Measurements from ENCODE around the gene SMYD2. TPM values are rescaled to one million over a fixed set of nuclear protein-coding genes. Genes with fewer than 3 reads are reported as not detected.

The SMYD2 gene
- total RNA-seq, 1 donor from 2014 or later, result 35.5 TPM

DNA sequence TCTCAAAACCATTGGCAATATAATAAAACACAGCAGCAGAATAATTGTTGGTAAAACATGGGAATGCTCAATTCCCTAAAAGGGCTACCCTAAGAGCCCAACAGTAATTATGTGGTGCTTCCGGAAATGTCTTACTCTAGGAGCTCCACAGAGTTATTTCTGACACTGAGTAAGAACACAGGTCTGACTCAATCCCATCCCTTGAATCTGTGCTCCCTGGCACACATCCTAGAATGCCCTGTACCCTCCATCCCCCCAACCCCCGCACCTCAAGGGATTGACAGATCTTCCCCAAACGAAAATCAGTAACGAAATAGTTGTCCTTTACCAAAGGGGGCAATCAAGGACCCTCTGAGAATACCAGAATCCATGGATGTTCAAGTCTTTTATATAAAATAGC lies 71.9 kb downstream of the SMYD2 start:
- TF ChIP-seq CTCF (conservative IDR thresholded peaks at IDR 0.05), result no peak
- no peak overlapping the region for H3K27ac Mint-ChIP-seq
- peaks cover 29% of the 10 kb centered on the region for H3K36me3 Mint-ChIP-seq
- H3K4me3 Mint-ChIP-seq, result no peak overlapping the region
- DNase-seq (ENCODE audit: extremely low spot score, unreplicated experiment), result no peak
- H3K9me3 Mint-ChIP-seq, result no peaks in the 10 kb centered on the region
- no peaks in the 10 kb centered on the region for H3K27me3 Mint-ChIP-seq
- H3K4me1 Mint-ChIP-seq (ENCODE audit: unreplicated experiment), result peaks cover 7% of the 10 kb centered on the region

DNA sequence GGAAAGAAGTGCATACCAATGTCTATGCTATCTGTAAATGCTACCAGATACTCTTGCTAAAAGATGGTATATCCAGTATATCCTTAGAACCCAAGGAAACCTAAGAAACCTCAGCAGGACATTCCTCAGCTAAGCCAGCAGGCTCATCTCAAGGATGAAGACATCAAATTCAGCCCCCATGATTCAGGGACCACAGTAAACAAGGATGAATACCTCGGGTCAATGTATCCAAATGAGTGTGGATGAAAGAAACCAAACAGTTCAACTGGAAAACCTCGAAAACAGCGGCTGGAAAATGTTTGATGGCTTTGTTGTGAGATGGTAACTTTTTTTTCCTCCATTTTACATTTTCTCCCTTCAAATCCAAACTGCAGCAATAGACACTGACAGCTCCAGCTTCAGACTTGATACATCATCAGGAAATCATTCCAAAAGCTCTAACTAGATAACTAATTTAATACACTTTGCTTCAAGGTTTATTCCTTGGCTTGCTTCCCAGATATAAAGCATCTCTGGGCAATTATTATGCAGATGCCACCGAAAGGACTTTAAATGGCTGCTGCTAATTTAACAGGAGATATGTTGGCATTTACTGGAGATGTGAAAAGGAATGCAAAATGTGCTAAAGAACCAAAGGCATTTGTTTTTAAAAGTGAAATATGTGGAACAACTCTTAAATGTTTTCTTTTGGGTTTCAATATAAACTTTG lies 73.6 kb downstream of the SMYD2 start:
- H3K4me3 Mint-ChIP-seq, result no peak overlapping the region
- H3K4me1 Mint-ChIP-seq (ENCODE audit: unreplicated experiment), result peaks cover 7% of the 10 kb centered on the region
- no peak for TF ChIP-seq CTCF (conservative IDR thresholded peaks at IDR 0.05)
- no peaks in the 10 kb centered on the region for H3K9me3 Mint-ChIP-seq
- no peaks in the 10 kb centered on the region for H3K27me3 Mint-ChIP-seq
- no peak overlapping the region for H3K27ac Mint-ChIP-seq
- no peak for DNase-seq (ENCODE audit: extremely low spot score, unreplicated experiment)
- peaks cover 28% of the 10 kb centered on the region for H3K36me3 Mint-ChIP-seq

GRCh38 chr1:214360116-214360515 lies 79.2 kb downstream of the SMYD2 start:
- Mint-ChIP-seq H3K4me3 (no peak overlapping the region), H3K27me3 (no peaks in the 10 kb centered on the region), H3K9me3 (no peaks in the 10 kb centered on the region), H3K27ac (no peak overlapping the region), H3K4me1 (ENCODE audit: unreplicated experiment) (no peaks in the 10 kb centered on the region), H3K36me3 (peaks cover 45% of the 10 kb centered on the region)
- DNase-seq (ENCODE audit: extremely low spot score, unreplicated experiment), result no peak
- no peak for TF ChIP-seq CTCF (conservative IDR thresholded peaks at IDR 0.05)

DNA sequence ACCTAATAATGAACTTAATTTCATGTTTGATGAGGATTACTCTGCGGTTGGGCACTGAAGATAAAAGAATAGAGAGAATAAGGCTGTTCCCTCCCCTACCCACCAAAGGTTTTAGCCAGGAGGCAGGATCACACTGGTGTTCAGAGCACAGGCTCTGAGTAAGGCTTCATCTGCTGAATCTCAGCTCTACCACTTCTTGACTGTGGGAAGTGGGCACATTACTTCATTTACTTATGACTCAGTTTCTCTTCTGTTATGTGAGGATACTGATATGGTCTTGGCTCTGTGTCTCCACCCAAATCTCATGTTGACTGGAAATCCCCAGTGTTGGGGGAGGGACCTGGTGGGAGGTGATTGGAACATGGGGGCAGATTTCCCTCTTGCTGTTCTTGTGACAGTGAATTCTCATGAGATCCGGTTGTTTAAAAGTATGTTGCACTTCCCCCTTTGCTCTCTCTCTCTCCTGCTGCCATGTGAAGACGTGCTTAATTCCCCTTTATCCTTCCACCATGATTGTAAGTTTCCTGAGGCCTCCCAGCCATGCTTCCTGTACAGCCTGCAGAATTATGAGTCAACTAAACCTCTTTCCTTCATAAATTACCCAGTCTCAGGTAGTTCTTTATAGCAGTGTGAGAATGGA lies 79.7 kb downstream of the SMYD2 start:
- TF ChIP-seq CTCF (conservative IDR thresholded peaks at IDR 0.05), result no peak
- H3K36me3 Mint-ChIP-seq, result peaks cover 40% of the 10 kb centered on the region
- H3K9me3 Mint-ChIP-seq, result no peaks in the 10 kb centered on the region
- H3K4me1 Mint-ChIP-seq (ENCODE audit: unreplicated experiment), result no peaks in the 10 kb centered on the region
- no peak for DNase-seq (ENCODE audit: extremely low spot score, unreplicated experiment)
- H3K4me3 Mint-ChIP-seq, result no peak overlapping the region
- H3K27me3 Mint-ChIP-seq, result no peaks in the 10 kb centered on the region
- H3K27ac Mint-ChIP-seq, result no peak overlapping the region

GRCh38 chr1:214361636-214362035 lies 80.7 kb downstream of the SMYD2 start:
- no peak for TF ChIP-seq CTCF (conservative IDR thresholded peaks at IDR 0.05)
- Mint-ChIP-seq H3K9me3 (no peaks in the 10 kb centered on the region), H3K27me3 (no peaks in the 10 kb centered on the region), H3K4me1 (ENCODE audit: unreplicated experiment) (no peaks in the 10 kb centered on the region), H3K36me3 (peaks cover 40% of the 10 kb centered on the region), H3K27ac (no peak overlapping the region), H3K4me3 (no peak overlapping the region)
- DNase-seq (ENCODE audit: extremely low spot score, unreplicated experiment), result no peak

Data from type B pancreatic cell (in vitro differentiated cells).